Measurements from ENCODE around the gene EHBP1. TPM values are rescaled to one million over a fixed set of nuclear protein-coding genes. Genes with fewer than 3 reads are reported as not detected.

Gene EHBP1
- total RNA-seq, 2 donors from 2014 or later: 64.6 to 67.6 TPM

DNA sequence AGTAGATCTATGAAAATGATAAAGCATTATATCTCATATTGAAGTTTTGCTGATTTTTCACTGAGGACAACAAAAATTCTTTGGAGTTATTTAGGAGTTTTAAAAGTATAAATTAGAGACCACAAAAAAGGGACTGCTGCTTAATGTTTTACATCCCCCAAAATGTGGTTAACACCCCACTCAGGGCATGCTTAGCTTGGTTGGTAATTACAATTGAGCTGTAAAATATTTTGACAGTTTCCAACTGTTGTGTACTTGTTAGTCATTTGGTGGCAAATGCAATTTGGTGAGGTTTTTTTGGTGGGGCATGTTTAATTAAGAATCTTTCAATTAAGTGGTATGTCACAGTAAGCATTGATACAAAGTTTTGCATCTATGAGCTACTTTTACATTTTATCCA is 207.8 kb downstream of the EHBP1 start:
- DNase-seq (ENCODE audit: low spot score): no peak
- intact Hi-C loops (cut with DNase I): no loop called here

DNA sequence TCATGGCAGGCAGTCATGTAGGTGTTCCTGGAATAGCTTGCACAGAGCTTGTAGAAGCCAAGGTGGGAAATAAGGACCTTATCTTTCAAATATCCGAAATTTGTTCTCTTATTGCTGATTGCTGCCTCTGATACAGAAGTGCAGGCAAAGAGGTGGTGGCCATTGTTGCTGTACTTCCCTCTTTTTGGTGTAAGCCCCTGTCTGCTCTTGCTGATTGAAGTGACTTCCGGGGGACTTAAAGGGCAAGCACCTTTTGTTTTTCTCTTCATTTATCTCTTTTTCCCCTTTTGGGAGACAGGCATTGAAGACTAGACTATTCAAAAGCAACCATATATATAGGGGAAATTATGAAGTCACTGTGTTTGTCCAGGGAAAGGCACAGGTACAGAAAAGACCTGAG is 213.5 kb downstream of the EHBP1 start:
- DNase-seq (ENCODE audit: low spot score): no peak
- intact Hi-C loops (cut with DNase I): no loop called here

DNA sequence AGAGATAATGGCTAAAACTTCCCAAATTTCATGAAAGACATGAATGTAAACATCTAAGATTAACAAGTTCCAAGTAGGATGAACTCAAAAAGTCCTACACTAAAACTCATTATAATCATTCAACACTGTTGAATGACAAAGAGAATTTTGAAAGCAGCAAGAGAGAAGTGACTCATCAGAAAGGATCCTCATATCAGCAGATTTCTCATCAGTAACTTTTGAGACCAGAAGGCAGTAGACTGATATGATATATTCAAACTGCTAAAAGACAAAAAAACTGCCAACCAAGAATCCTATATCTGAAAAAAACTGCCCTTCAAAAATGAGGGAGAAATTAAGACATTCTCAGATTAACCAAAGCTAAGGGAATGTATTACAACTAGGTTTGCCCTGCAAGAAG is 214.6 kb downstream of the EHBP1 start:
- intact Hi-C loops (cut with DNase I): no loop called here

DNA sequence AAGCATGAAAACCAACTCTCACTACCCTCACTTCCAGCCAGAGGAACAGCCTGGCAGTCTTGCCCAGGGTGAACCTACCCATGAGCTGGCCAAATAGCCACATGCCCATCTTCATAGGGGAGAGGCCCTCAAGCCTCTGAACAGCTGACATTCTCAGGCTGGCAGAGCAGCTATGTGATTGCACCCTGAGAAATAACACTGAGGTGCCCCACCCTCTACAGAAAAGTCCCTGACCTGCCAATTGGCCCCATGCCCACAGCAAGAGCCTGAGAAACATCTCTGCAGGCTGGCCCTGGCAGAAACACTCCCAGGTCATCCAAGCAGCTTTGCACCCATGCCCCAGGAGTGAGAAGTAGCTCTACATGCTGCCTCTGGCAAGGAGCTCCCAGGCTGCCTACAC is 217.7 kb downstream of the EHBP1 start:
- intact Hi-C loops (cut with DNase I): no loop called here
- no peak for DNase-seq (ENCODE audit: low spot score)

More for the DNA sequence above, 214.6 kb downstream of the EHBP1 start:
- no peak for DNase-seq (ENCODE audit: low spot score)

DNA sequence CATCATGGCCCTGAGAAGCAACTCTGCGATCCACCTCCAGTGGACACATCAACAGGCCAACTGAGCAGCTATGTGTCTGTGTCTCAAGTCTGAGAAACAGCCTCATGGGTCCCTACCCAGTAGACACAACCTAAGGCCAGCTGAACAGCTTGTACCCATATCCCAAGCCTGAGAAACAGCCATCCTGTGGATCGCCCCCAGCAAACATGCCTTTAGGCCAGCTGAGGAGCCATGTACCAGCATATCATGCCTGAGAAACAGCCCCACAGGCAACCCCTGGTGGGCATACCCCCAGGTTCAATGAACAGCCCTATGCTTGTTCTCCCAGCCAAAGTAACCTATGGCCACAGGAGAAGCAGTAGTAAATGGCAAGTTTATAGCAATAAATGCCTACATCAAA is 218.4 kb downstream of the EHBP1 start:
- no peak for DNase-seq (ENCODE audit: low spot score)
- intact Hi-C loops (cut with DNase I): no loop called here

DNA sequence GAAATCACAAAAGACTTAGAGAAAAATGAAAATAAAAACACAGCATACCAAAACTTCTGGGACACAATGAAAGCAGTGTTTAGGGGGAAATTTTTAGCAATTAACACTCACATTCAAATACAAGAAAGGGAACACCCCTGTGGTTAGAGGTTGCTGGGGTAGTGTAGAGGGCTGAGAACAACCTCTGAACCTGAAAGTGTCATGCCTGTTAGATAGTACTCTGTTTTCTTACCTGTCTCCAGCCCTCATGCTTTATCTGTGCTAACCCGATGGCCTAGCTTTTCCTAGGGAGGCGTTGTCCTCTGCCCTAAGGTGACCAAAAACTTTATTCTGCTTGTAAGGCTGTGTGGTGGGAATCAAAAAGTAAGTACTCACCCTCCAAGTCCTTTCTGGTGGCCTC is 222.5 kb downstream of the EHBP1 start:
- DNase-seq (ENCODE audit: low spot score): no peak
- intact Hi-C loops (cut with DNase I): no loop called here

DNA sequence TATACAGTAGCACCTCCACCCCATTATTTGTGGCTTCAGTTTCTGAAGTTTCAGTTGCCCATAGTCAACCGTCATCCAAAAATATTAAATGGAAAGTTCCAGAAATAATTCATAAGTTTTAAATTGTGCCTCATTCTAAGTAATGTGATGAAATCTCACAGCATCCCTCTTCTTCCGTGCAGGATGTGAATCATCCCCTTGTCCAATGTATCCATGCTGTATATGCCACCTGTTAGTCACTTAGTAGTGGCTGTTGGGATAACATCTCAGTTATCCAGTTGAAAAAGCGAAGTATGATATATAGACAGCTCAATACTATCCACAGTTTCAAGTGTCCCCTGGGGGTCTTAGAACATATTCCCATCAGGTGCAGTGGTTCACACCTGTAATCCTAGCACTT is 226.0 kb downstream of the EHBP1 start:
- intact Hi-C loops (cut with DNase I): no loop called here

DNA sequence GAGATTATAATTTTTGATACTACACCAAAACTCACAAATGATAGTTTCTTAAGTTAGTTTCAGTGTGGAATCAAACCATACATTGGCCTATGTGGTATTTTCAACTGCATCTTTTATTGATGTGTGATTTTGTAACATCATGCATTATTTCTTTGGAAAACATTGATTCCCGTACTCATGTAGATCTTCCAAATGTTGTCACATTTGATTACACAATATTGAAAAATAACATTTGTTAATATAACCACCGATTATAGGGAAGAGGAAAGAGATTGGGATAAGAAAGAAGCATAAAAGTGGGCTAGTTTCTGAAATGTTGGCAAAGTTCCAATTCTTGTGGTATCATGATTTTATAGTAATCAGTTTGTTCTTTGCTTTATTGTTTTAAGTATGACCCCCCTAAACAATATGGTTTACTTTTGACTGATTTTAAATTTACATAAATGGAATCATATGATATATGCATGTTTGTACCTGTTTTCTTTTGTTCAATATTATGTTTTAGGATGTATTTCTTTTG is 227.9 kb downstream of the EHBP1 start:
- intact Hi-C loops (cut with DNase I): no loop called here
- no peak for DNase-seq (ENCODE audit: low spot score)

More for the DNA sequence above, 226.0 kb downstream of the EHBP1 start:
- DNase-seq (ENCODE audit: low spot score): no peak

DNA sequence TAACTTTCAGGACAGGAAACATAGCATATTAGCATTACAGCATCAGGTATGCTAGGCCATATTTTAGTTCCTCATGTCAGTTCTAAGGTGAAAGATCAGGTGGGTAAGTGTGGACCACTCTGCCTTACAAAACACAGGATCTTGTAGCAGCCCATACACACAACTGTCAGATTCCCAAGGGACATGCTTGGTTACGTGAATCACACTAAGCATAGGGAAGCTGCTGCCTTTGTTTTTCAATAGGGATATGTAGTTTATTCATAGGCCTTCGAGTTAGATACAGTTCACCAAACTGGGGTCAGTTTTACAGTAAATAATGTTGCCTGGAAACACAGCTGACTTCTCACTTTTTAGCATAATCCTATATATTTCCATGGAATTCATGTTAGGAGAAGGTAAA is 229.0 kb downstream of the EHBP1 start:
- DNase-seq (ENCODE audit: low spot score): no peak
- intact Hi-C loops (cut with DNase I): no loop called here

DNA sequence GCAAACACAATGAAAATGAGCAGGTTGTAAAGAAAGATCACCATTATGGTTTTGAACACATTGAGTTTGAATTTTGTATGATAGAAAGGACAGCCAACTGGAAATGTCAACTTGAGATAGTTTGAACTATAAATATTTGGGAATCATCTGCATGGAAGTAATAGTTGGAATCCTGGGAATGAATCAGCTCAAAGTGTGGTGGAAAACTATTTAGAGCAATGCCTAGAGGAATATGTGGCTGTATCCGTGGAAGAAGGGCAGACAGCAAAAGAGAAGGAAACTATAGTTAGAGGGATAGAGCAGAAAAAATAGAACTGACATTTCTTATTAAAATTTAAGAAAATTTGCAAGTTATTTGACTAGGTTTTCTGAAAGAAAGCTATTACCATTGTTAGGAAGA is 232.6 kb downstream of the EHBP1 start:
- intact Hi-C loops (cut with DNase I): no loop called here

DNA sequence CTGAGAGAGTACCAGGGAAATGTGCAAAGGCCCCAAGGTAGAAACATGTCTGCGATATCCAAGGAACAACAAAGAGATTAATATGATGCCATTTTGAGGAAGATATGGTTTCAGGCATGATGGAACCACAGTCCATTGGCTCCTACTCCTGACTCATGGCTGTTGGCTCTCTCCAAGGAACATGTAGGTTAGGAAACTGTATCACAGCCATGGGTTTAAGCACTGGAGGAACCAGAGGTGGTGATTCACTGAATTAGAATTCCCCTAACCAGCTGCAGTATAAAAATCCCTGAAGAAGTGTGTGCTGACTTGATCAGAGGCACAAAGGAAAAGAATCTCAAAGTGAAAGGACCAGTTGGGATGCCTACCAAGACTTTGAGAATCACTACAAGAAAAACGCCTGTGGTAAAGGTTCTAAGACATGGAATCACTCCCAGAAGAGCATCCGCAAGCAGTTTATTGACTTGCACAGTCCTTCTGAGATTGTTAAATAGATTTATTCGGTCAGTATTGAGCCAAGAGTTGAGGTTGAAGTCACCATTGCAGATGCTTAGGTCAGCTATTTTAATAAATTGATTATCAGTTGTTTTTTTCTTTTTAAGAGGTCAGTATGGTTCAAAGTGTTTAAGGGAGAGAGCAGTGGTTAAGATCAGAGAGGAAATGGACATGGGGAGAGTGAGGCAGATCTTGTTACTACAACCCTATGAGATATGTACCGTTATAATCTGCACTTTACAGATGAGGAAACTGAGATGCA is 234.4 kb downstream of the EHBP1 start:
- no peak for DNase-seq (ENCODE audit: low spot score)
- intact Hi-C loops (cut with DNase I): no loop called here

More for the DNA sequence above, 232.6 kb downstream of the EHBP1 start:
- no peak for DNase-seq (ENCODE audit: low spot score)

DNA sequence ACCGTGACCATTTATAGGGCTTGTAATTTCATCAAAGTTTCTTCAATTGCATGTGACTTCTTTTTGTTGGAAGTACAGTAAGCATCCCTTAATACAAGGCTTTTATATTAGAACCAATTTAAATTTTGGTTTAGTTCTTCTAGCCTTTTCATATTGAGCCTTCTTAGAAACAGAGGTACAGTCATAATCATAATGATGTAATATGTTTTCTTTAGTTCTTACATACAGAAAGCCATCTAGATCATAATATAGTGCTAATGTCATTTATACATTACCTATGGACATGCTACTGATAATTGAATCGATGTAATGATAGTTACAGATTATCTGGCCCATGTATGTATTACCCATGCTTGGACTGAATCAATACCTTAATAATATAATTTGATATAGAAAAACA is 235.2 kb downstream of the EHBP1 start:
- no peak for DNase-seq (ENCODE audit: low spot score)
- intact Hi-C loops (cut with DNase I): no loop called here

DNA sequence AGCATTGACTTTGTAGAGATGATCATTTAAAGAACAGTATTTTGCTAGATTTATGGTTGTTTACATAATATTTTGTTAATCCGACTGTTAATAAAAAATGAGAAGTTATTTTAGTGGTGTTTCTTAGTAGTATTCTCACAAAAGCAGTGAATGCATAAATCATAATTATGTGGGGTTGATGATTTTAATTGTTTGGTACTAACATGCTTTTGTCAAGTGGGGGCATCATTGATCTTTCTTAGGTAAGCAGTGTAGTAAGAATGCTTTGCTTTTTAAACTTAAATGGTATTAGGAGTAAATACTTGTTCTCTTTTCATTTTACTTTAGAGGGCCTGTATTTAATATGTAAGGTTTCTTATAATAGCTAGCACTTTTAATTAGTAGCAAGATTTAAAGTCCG is 235.9 kb downstream of the EHBP1 start:
- intact Hi-C loops (cut with DNase I): no loop called here
- no peak for DNase-seq (ENCODE audit: low spot score)

DNA sequence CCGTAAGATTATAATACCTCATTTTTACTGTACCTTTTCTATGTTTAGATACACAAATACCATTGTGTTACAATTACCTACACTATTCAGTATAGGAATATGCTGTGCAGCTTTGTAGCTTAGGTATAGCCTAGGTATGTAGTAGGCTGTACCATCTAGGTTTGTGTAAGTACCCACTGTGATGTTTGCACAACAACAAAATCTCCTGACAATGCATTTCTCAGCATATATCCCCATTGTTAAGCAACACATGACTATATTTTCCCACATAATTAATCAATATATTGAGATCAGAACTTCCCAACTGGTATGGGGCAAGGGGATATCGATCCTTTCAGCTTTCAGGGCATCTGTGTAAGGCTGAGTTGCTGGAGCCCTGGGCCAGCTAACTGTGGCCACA is 238.8 kb downstream of the EHBP1 start:
- DNase-seq (ENCODE audit: low spot score): no peak
- intact Hi-C loops (cut with DNase I): no loop called here

DNA sequence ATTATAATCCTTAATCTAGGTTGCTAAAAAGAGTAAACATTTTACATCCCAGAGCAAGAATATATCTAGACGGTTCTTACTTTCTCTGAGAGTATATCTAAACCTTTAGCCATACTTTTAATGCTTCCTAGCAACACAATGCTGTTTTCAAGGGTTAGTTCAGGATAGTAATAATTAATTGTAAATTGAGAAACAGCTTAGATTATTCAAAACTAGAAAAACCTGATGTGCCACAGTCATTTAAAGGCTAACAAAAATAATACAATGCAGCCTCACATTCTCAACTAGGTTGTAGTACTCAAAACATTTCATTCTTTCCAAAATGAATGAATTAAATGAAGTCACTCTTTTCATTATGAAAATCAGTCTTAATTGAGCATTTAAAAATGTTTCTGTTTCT is 241.9 kb downstream of the EHBP1 start:
- DNase-seq (ENCODE audit: low spot score): no peak
- intact Hi-C loops (cut with DNase I): no loop called here

DNA sequence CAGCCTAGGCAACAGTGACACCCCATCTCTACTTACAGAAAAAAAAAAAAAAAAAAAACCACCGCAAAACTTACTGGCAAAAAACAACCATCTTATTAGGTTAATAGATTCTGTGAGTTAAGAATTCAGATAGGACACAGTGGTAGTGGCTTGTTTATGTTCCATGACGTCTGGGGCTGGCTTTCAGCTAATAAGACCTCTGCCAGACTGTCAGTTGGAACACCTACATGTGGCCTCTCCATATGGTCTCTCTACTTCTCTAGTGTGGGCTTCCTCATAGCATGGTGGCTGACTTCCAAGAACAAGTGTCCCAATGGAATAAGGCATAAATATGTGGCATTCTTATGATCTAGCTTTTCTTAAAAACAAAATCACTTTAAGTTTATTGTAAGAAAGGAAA is 251.1 kb downstream of the EHBP1 start:
- DNase-seq (ENCODE audit: low spot score): no peak
- intact Hi-C loops (cut with DNase I): no loop called here

DNA sequence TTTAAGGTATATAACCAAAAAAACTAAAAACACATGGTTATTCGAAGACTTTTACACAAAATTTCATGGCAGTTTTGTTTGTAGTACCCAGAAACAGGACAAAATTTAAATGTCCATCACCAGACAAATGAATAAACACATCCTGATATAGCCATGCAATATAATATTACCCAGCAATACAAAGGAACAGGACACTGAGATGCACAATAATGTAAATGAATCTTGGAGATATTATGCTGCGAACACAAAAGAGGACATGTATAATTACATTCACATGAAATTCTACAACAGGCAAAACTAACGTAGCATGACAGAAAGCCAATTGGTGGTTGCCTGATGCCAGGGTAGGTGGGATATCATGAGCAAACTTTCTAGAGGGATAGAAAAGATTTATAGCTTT is 252.7 kb downstream of the EHBP1 start:
- DNase-seq (ENCODE audit: low spot score): no peak
- intact Hi-C loops (cut with DNase I): no loop called here

DNA sequence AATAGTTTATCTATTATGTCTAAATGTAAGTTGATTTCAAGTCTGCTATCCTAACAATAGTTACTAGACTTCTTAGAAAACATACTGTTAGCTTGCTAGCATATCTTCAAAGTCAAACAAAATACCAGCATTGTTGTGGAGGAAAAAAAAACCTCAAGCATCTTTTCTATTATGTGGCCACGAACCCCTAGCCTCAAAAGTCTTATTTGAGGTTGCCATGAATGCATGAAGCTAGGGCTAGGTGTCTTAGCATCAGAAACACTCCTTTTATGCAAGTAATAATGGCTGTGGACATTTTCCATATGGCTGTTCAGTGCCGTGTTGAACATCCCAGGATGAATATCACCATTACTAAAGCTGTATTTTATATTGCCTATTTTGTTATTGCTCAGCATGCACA is 258.5 kb downstream of the EHBP1 start:
- intact Hi-C loops (cut with DNase I): no loop called here

DNA sequence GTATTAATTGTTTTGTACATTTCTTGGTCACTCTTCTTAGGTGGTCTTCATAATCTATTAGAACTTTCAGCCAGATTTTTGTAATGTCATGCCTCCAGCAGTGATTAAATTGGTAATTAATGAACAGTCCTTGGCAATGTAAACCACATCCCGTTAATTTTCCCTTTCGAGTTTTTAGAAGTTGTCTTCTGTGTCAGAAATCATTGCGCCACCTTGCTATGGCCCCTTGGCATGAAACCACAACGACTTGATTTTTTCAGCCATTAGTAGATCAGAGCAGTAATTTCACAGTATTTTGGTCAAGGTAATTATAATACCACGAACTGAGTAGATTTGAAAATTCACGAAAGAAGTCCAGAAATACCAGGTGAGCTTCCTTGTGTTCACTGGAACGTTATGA is 259.2 kb downstream of the EHBP1 start:
- intact Hi-C loops (cut with DNase I): no loop called here
- no peak for DNase-seq (ENCODE audit: low spot score)

More for the DNA sequence above, 258.5 kb downstream of the EHBP1 start:
- no peak for DNase-seq (ENCODE audit: low spot score)

DNA sequence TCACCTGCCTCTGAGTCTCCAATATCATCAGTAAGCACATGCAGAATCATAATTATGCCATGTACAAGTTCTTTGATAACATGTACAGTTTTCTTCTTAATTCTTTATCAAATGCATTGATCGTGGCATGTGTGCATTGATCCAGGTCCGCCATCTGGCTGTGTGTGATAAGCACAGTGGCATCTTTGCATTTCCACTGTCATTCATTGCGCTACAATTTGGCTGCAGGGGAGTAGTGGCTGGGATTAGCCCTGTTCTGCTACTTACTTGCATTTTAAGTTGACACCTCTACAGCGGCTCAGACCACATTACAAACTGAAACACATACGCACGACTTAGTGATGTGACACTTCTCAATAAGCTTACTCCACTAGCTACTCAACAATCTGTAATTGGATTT is 261.5 kb downstream of the EHBP1 start:
- intact Hi-C loops (cut with DNase I): no loop called here
- no peak for DNase-seq (ENCODE audit: low spot score)

DNA sequence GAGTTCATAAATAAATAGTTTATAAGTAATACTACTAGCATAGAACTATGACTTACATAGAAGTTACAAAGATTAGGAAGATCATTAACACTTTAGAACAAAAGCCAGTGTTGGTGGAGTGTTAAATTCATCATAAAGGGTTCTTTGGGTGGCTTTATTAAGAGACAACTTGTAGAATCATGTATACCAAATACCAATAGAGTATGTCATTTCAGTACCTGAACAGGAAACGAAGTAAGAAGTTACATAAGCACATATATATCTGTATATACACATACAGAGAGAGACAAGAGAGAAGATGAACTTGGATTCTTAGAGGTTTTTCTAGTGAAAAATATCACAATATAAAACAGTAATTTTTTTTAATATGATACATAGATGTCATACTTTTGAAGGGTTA is 262.7 kb downstream of the EHBP1 start:
- intact Hi-C loops (cut with DNase I): no loop called here
- no peak for DNase-seq (ENCODE audit: low spot score)

DNA sequence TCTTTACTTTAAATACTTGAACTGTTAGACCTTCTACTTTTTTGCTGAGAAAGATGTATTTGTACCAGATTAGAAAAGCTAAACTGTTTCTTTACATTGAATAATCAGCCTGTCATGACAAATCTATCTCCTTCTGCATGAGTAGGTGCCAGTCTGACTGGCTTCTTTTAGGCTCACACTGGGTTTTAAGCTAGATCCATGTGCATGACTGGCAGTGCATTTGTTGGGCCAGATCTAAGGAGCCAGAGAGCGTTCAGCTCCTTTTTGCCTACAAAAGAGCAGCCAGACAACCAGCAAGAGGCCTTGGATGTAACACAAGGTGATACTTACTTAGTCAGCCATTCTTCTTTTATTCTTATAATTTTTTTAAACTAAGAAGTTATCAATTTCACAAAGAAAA is 263.2 kb downstream of the EHBP1 start:
- intact Hi-C loops (cut with DNase I): no loop called here
- DNase-seq (ENCODE audit: low spot score): no peak
